ENCODE data around the gene DVL3. TPM values are rescaled to one million over a fixed set of nuclear protein-coding genes. Genes with fewer than 3 reads are reported as not detected.

The DVL3 gene
- polyA plus RNA-seq, 1 donor (not counting 4 experiments of a cell fraction or from before 2014, with no cell fraction given) = 18.5 TPM

DNA sequence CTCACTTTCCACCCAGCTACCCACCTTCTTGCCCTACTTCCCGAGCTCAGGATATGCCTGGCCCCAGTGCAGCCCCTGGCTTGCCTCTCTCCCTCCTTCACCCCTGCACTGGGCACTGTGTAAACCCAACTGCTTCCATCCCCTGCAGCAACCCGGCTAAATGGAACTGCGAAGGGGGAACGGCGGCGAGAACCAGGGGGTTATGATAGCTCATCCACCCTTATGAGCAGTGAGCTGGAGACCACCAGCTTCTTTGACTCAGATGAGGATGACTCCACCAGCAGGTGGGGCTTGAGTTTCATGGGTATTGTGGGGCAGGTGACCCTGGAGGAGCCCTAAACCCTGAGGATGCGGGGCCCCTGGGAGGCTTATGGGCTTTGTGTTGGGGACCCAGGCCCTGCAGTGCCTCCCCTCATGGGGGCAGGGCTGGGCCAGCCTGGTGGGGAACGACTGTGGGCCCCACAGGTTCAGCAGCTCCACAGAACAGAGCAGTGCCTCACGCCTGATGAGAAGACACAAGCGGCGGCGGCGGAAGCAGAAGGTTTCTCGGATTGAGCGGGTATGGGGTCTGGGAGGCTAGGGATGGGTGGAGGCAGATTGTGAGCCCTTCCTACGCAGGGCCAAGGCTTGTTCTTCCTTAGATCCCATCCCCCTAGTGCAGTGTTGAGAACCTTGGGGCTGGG, 9.6 kb downstream of the DVL3 start:
- Histone ChIP-seq H3K9me1 (ENCODE audit: control insufficient read depth, extremely low read depth, insufficient read depth, low read length) (no peaks in the 10 kb centered on the region), H3K79me2 (ENCODE audit: control insufficient read depth, insufficient read depth, low read length) (peaks cover 22% of the 10 kb centered on the region), H4K20me1 (ENCODE audit: control insufficient read depth, extremely low read depth, insufficient read depth, low read length) (no peaks in the 10 kb centered on the region), H3K27me3 (ENCODE audit: control insufficient read depth, extremely low read depth, insufficient read depth, low read length) (no peaks in the 10 kb centered on the region), H3K4me1 (ENCODE audit: control insufficient read depth, extremely low read depth, insufficient read depth, low read length) (peaks cover 8% of the 10 kb centered on the region), H3K9me3 (ENCODE audit: control insufficient read depth, low read depth, low read length) (no peaks in the 10 kb centered on the region), H3K4me2 (ENCODE audit: control insufficient read depth, extremely low read depth, insufficient read depth, low read depth, low read length) (no peak overlapping the region), H3K27ac (ENCODE audit: control insufficient read depth, insufficient read depth, low read length) (no peak overlapping the region), H3K4me3 (ENCODE audit: control insufficient read depth in 2 of 3, extremely low read depth in 1 of 3, insufficient read depth in 2 of 3, low read depth in 1 of 3, low read length in 3 of 3) (no peak overlapping the region), H3K9ac (ENCODE audit: control insufficient read depth, extremely low read depth, insufficient read depth, low read length) (no peak overlapping the region), H2AFZ (ENCODE audit: control insufficient read depth, low read length) (no peak overlapping the region), H3K36me3 (ENCODE audit: control insufficient read depth in 2 of 2, extremely low read depth in 1 of 2, insufficient read depth in 2 of 2, low read length in 2 of 2) (peaks cover 41 to 48% of the 10 kb centered on the region in 2 experiments)
- dilution Hi-C loops (cut with MboI; ENCODE audit: extremely low pct_ligation_motif_present, low sequenced_read_pairs) = no loop called here
- DNase-seq (ENCODE audit: low read depth, low spot score) = no peak
- no peak for FAIRE-seq
- TF ChIP-seq EZH2 (IDR thresholded peaks at IDR 0.05; ENCODE audit: low read length) = no peak
- TF ChIP-seq, protein P1, sequence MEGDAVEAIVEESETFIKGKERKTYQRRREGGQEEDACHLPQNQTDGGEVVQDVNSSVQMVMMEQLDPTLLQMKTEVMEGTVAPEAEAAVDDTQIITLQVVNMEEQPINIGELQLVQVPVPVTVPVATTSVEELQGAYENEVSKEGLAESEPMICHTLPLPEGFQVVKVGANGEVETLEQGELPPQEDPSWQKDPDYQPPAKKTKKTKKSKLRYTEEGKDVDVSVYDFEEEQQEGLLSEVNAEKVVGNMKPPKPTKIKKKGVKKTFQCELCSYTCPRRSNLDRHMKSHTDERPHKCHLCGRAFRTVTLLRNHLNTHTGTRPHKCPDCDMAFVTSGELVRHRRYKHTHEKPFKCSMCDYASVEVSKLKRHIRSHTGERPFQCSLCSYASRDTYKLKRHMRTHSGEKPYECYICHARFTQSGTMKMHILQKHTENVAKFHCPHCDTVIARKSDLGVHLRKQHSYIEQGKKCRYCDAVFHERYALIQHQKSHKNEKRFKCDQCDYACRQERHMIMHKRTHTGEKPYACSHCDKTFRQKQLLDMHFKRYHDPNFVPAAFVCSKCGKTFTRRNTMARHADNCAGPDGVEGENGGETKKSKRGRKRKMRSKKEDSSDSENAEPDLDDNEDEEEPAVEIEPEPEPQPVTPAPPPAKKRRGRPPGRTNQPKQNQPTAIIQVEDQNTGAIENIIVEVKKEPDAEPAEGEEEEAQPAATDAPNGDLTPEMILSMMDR (optimal IDR thresholded peaks at IDR 0.05 in 1 of 3, IDR thresholded peaks at IDR 0.05 in 1 of 3, conservative IDR thresholded peaks at IDR 0.05 in 1 of 3; ENCODE audit: extremely low read depth in 1 of 3, insufficient read depth in 2 of 3, low read length in 3 of 3) = no peak

DNA sequence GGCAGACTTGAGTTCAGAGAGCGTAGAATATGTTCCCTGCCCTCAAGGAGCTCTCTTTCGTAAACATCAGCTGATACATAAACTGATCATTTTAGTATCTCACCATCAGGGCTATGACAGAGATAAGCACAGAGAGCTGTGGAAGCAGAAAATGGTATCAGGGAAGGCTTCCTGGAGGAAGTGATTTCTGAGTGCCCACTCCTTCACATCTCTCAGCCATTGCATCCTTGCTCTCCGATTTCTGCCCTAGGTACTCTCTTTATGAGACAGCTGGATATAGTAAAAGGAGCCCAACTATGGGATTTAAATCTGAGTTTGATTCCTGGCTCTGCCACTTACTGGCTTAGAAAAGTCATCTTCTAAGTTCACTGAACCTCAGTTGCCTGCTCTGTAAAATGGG, 10.4 kb downstream of the DVL3 start:
- FAIRE-seq (no peak), DNase-seq (ENCODE audit: low read depth, low spot score) (no peak)
- Histone ChIP-seq H3K9me3 (ENCODE audit: control insufficient read depth, low read depth, low read length) (no peaks in the 10 kb centered on the region), H3K4me2 (ENCODE audit: control insufficient read depth, extremely low read depth, insufficient read depth, low read depth, low read length) (no peak overlapping the region), H4K20me1 (ENCODE audit: control insufficient read depth, extremely low read depth, insufficient read depth, low read length) (no peaks in the 10 kb centered on the region), H2AFZ (ENCODE audit: control insufficient read depth, low read length) (no peak overlapping the region), H3K36me3 (ENCODE audit: control insufficient read depth in 2 of 2, extremely low read depth in 1 of 2, insufficient read depth in 2 of 2, low read length in 2 of 2) (peaks cover 42 to 53% of the 10 kb centered on the region in 2 experiments), H3K9me1 (ENCODE audit: control insufficient read depth, extremely low read depth, insufficient read depth, low read length) (no peaks in the 10 kb centered on the region), H3K27me3 (ENCODE audit: control insufficient read depth, extremely low read depth, insufficient read depth, low read length) (no peaks in the 10 kb centered on the region), H3K4me3 (ENCODE audit: control insufficient read depth in 2 of 3, extremely low read depth in 1 of 3, insufficient read depth in 2 of 3, low read depth in 1 of 3, low read length in 3 of 3) (no peak overlapping the region), H3K4me1 (ENCODE audit: control insufficient read depth, extremely low read depth, insufficient read depth, low read length) (peaks cover 8% of the 10 kb centered on the region), H3K9ac (ENCODE audit: control insufficient read depth, extremely low read depth, insufficient read depth, low read length) (no peak overlapping the region), H3K79me2 (ENCODE audit: control insufficient read depth, insufficient read depth, low read length) (peaks cover 16% of the 10 kb centered on the region), H3K27ac (ENCODE audit: control insufficient read depth, insufficient read depth, low read length) (no peak overlapping the region)
- no peak for TF ChIP-seq EZH2 (IDR thresholded peaks at IDR 0.05; ENCODE audit: low read length)
- TF ChIP-seq, protein P1 (optimal IDR thresholded peaks at IDR 0.05 in 1 of 3, IDR thresholded peaks at IDR 0.05 in 1 of 3, conservative IDR thresholded peaks at IDR 0.05 in 1 of 3; ENCODE audit: extremely low read depth in 1 of 3, insufficient read depth in 2 of 3, low read length in 3 of 3) = no peak
- dilution Hi-C loops (cut with MboI; ENCODE audit: extremely low pct_ligation_motif_present, low sequenced_read_pairs) = no loop called here
